H9 (cell line): ENCODE measurements around the gene KY. TPM values are rescaled to one million over a fixed set of nuclear protein-coding genes. Genes with fewer than 3 reads are reported as not detected.

Experiments
- DNase-seq: peaks from one replicate; pipeline ENCODE4 v3.0.0-alpha.2; 2017
- H2AFZ ChIP-seq: one replicate; pipeline ENCODE4 v1.6.1; 2013; ENCODE audit warnings: mild to moderate bottlenecking, low read length, control low read depth, moderate library complexity
- H2AK5ac ChIP-seq: 2 replicates; pipeline ENCODE4 v1.6.1; 2013; ENCODE audit warnings: low read length, control low read depth, mixed read lengths; ENCODE audit not compliant: insufficient read length
- H2BK120ac ChIP-seq: one replicate; pipeline ENCODE4 v1.6.1; 2013; ENCODE audit warnings: low read depth, mild to moderate bottlenecking, low read length, control low read depth, inconsistent platforms; ENCODE audit not compliant: poor library complexity, severe bottlenecking
- H2BK12ac ChIP-seq: 2 replicates; pipeline ENCODE4 v1.6.1; 2013; ENCODE audit warnings: low read length, control low read depth, mixed read lengths, low read depth; ENCODE audit not compliant: insufficient read length
- H2BK15ac ChIP-seq: 2 replicates; pipeline ENCODE4 v1.6.1; 2013; ENCODE audit warnings: low read depth, low read length, control low read depth
- H2BK20ac ChIP-seq: one replicate; pipeline ENCODE4 v1.6.1; 2013; ENCODE audit warnings: low read depth, mild to moderate bottlenecking, low read length, control low read depth, inconsistent platforms; ENCODE audit not compliant: poor library complexity, severe bottlenecking
- H2BK5ac ChIP-seq: 2 replicates; pipeline ENCODE4 v1.6.1; 2013; ENCODE audit warnings: low read length, control low read depth, mixed read lengths; ENCODE audit not compliant: insufficient read length
- H3K14ac ChIP-seq: 2 replicates; pipeline ENCODE4 v1.6.1; 2013; ENCODE audit warnings: low read length, control low read depth; ENCODE audit not compliant: insufficient read depth
- H3K18ac ChIP-seq: 2 replicates; pipeline ENCODE4 v1.6.1; 2013; ENCODE audit warnings: low read depth, mild to moderate bottlenecking, mixed read lengths, low read length, control low read depth; ENCODE audit not compliant: insufficient read length
- H3K23ac ChIP-seq: 2 replicates; pipeline ENCODE4 v1.6.1; 2013; ENCODE audit warnings: low read length, control low read depth, mixed read lengths, low read depth; ENCODE audit not compliant: insufficient read length
- H3K23me2 ChIP-seq: 2 replicates; pipeline ENCODE4 v1.6.1; 2013; ENCODE audit warnings: low read depth, mild to moderate bottlenecking, mixed read lengths, low read length, control low read depth; ENCODE audit not compliant: insufficient read length, poor library complexity, severe bottlenecking
- H3K27ac ChIP-seq: 2 replicates; pipeline ENCODE4 v1.5.1; 2013; ENCODE audit warnings: low read length, control low read depth, mixed read lengths, low read depth; ENCODE audit not compliant: insufficient read length
- H3K27me3 ChIP-seq: 2 replicates; pipeline ENCODE4 v1.6.1; 2013; ENCODE audit warnings: low read length, control low read depth, inconsistent platforms; ENCODE audit not compliant: insufficient read depth
- H3K4ac ChIP-seq: 2 replicates; pipeline ENCODE4 v1.6.1; 2013; ENCODE audit warnings: low read depth, mild to moderate bottlenecking, control low read depth, inconsistent platforms, low read length, moderate library complexity
- H3K4me1 ChIP-seq: 2 replicates; pipeline ENCODE4 v1.6.1; 2013; ENCODE audit warnings: low read length, control low read depth, inconsistent platforms; ENCODE audit not compliant: insufficient read depth
- H3K4me2 ChIP-seq: 2 replicates; pipeline ENCODE4 v1.6.1; 2013; ENCODE audit warnings: low read length, control low read depth, mixed read lengths; ENCODE audit not compliant: insufficient read length, insufficient read depth
- H3K56ac ChIP-seq: 2 replicates; pipeline ENCODE4 v1.6.1; 2013; ENCODE audit warnings: low read depth, mild to moderate bottlenecking, mixed read lengths, low read length, control low read depth; ENCODE audit not compliant: insufficient read length
- H3K79me1 ChIP-seq: 2 replicates; pipeline ENCODE4 v1.6.1; 2013; ENCODE audit warnings: low read depth, mild to moderate bottlenecking, moderate library complexity, low read length, control low read depth, inconsistent platforms; ENCODE audit not compliant: insufficient read depth, poor library complexity, severe bottlenecking
- H3K79me2 ChIP-seq: 2 replicates; pipeline ENCODE4 v1.6.1; 2013; ENCODE audit warnings: low read length, control low read depth, inconsistent platforms; ENCODE audit not compliant: insufficient read depth
- H3K9ac ChIP-seq: 2 replicates; pipeline ENCODE4 v1.6.1; 2013; ENCODE audit warnings: low read length, control low read depth, mixed read lengths; ENCODE audit not compliant: insufficient read length; ENCODE audit errors: extremely low read depth
- H3K9me3 ChIP-seq: one replicate; pipeline ENCODE4 v1.6.1; 2013; ENCODE audit warnings: low read depth, low read length, inconsistent platforms; ENCODE audit not compliant: control insufficient read depth
- H3T11ph ChIP-seq: one replicate; pipeline ENCODE4 v1.6.1; 2013; ENCODE audit warnings: mild to moderate bottlenecking, low read length, control low read depth, inconsistent platforms
- H4K20me1 ChIP-seq: one replicate; pipeline ENCODE4 v1.6.1; 2013; ENCODE audit not compliant: control insufficient read depth, insufficient read length, insufficient read depth
- H4K5ac ChIP-seq: 2 replicates; pipeline ENCODE4 v1.6.1; 2013; ENCODE audit warnings: low read depth, mild to moderate bottlenecking, mixed read lengths, low read length, control low read depth; ENCODE audit not compliant: insufficient read length
- H4K8ac ChIP-seq: replicated peaks from 2 replicates; pipeline ENCODE4 v1.6.1; 2013; ENCODE audit warnings: low read length, control low read depth, mixed read lengths, low read depth; ENCODE audit not compliant: insufficient read length
- H4K91ac ChIP-seq: 2 replicates; pipeline ENCODE4 v1.6.1; 2013; ENCODE audit warnings: low read depth, mild to moderate bottlenecking, moderate library complexity, mixed read lengths, low read length, control low read depth; ENCODE audit not compliant: insufficient read length
- H3K27ac Mint-ChIP-seq, 3 experiments: 2 replicates in 2 of 3; 3 replicates in 1 of 3; pipeline ENCODE4 v1.8.0; 2020 to 2021; ENCODE audit warnings: mixed read lengths in 3 of 3, mild to moderate bottlenecking in 1 of 3, moderate library complexity in 1 of 3
- H3K27me3 Mint-ChIP-seq: 2 replicates; pipeline ENCODE4 v1.8.0; 2021; ENCODE audit warnings: low read depth, mild to moderate bottlenecking, moderate library complexity, mixed read lengths
- H3K36me3 Mint-ChIP-seq, 3 experiments: 2 replicates in 2 of 3; 3 replicates in 1 of 3; pipeline ENCODE4 v1.8.0; 2020 to 2021; ENCODE audit warnings: low read depth in 3 of 3, mixed read lengths in 3 of 3; ENCODE audit not compliant: insufficient read depth in 1 of 3
- H3K4me1 Mint-ChIP-seq, 2 experiments: 2 replicates each; pipeline ENCODE4 v1.8.0; 2020; ENCODE audit warnings: mixed read lengths in 2 of 2
- H3K4me3 Mint-ChIP-seq, 2 experiments: 2 replicates in 1 of 2; 3 replicates in 1 of 2; pipeline ENCODE4 v1.8.0; 2020 to 2021; ENCODE audit warnings: mild to moderate bottlenecking in 2 of 2, mixed read lengths in 2 of 2, moderate library complexity in 1 of 2
- H3K9me3 Mint-ChIP-seq, 2 experiments: 2 replicates in 1 of 2; 3 replicates in 1 of 2; pipeline ENCODE4 v1.8.0; 2020; ENCODE audit warnings: mild to moderate bottlenecking in 2 of 2, mixed read lengths in 2 of 2, moderate library complexity in 1 of 2
- CTCF ChIP-seq: fragments of 200-600 bp; sonication (generic); conservative IDR thresholded peaks from 3 replicates; pipeline ENCODE4 v1.8.0; 2021; ENCODE audit warnings: antibody characterized with exemption, mild to moderate bottlenecking
- total RNA-seq: library from RNA; stranded (reverse); gene quantifications from 2 replicates; pipeline ENCODE4 v1.2.1, GENCODE V29; 2021

Gene KY
- total RNA-seq, 1 experiment from 2014 or later = not detected

- H3K4me3 Mint-ChIP-seq = no peak overlapping the region
- H3K27me3 Mint-ChIP-seq = peaks cover 91% of the 10 kb centered on the region
- Histone ChIP-seq H2BK15ac (no peak overlapping the region), H3K56ac (no peak overlapping the region), H2AFZ (no peak overlapping the region), H3K27ac (no peak overlapping the region), H3K4me2 (no peak overlapping the region), H4K20me1 (no peaks in the 10 kb centered on the region), H3K14ac (no peak overlapping the region), H3K79me2 (no peaks in the 10 kb centered on the region), H4K8ac (no peak overlapping the region), H2BK20ac (no peak overlapping the region), H3K4me1 (no peaks in the 10 kb centered on the region), H3T11ph (no peak overlapping the region), H2BK120ac (no peak overlapping the region), H3K18ac (no peak overlapping the region), H3K9ac (no peak overlapping the region), H3K27me3 (peaks cover 23% of the 10 kb centered on the region; the same call in 1 of the 2 replicates), H2BK12ac (no peak overlapping the region), H3K4ac (no peak overlapping the region), H2AK5ac (no peak overlapping the region), H3K79me1 (no peaks in the 10 kb centered on the region), H2BK5ac (no peak overlapping the region), H3K23ac (no peak overlapping the region), H4K5ac (no peak overlapping the region), H3K9me3 (no peaks in the 10 kb centered on the region), H3K23me2 (no peaks in the 10 kb centered on the region), H4K91ac (no peak overlapping the region)
- no peaks in the 10 kb centered on the region for H3K9me3 Mint-ChIP-seq
- no peak overlapping the region; a peak in 1 of 7 replicates for H3K27ac Mint-ChIP-seq
- H3K36me3 Mint-ChIP-seq = no peaks in the 10 kb centered on the region
- peaks cover 8 to 13% of the 10 kb centered on the region in 2 experiments for H3K4me1 Mint-ChIP-seq
- TF ChIP-seq CTCF = no peak
- DNase-seq = no peak
Observed at GRCh38 chr3:134694466-134694865, 43.6 kb upstream of the KY start.
